D721Med (cell line): Measurements from ENCODE around the gene IL6R.

Experiments used
- DNase-seq: peaks from one replicate; pipeline ENCODE4 v3.0.0; 2011; ENCODE audit warnings: low spot score; ENCODE audit not compliant: insufficient read length
- FAIRE-seq: peaks from 2 replicates; lab custom pipeline; 2011; peaks lifted over from hg19 to GRCh38; lab: Jason Lieb, UNC
- CTCF ChIP-seq: IDR thresholded peaks from 2 replicates; pipeline ENCODE4 v1.5.1; 2012; ENCODE audit warnings: mild to moderate bottlenecking, control low read depth; ENCODE audit not compliant: insufficient read depth; ENCODE audit errors: missing control alignments

Gene IL6R

GRCh38 chr1:154416471-154417337 is 11.6 kb downstream of the IL6R start:
- FAIRE-seq, result no peak
- no peak for DNase-seq
- TF ChIP-seq CTCF, result no peak

GRCh38 chr1:154417338-154417608 is 12.1 kb downstream of the IL6R start:
- TF ChIP-seq CTCF, result no peak

GRCh38 chr1:154418062-154418921 is 13.1 kb downstream of the IL6R start:
- no peak for TF ChIP-seq CTCF
- FAIRE-seq (no peak), DNase-seq (no peak)

More at GRCh38 chr1:154417338-154417608, 12.1 kb downstream of the IL6R start:
- DNase-seq, result no peak
- no peak for FAIRE-seq

- FAIRE-seq (no peak), DNase-seq (no peak)
- no peak for TF ChIP-seq CTCF
Observed at GRCh38 chr1:154418923-154419619, 13.9 kb downstream of the IL6R start.

- FAIRE-seq (no peak), DNase-seq (no peak)
- no peak for TF ChIP-seq CTCF
Observed at GRCh38 chr1:154419620-154420571, 14.8 kb downstream of the IL6R start.
